ENCODE results near the gene HOXD11.

Gene HOXD11

GRCh38 chr2:176092270-176093144 is 14.6 kb upstream of the HOXD11 start, which contains the start of gene HOXD13:
Gene HOXD13, plus strand, starts transcription at chr2:176092721. Its CDS starts 170 bp downstream, at chr2:176092891.
- peaks cover 3% of the 10 kb centered on the region for H3K4me1 ChIP-seq (ENCODE audit: control insufficient read depth, insufficient read depth, low read length)
- peaks cover 51% of the 10 kb centered on the region for H3K27me3 ChIP-seq (ENCODE audit: control insufficient read depth, insufficient read depth, low read length)
- H3K36me3 ChIP-seq (ENCODE audit: control insufficient read depth, insufficient read depth, low read length): no peaks in the 10 kb centered on the region
- peak within 1 kb of the TSS; percentile 30 for H3K27ac ChIP-seq (ENCODE audit: low read depth, low read length)
- no peak within 1 kb of the TSS for H3K9ac ChIP-seq (ENCODE audit: low read length)
- peak within 1 kb of the TSS; percentile 64 for H3K4me3 ChIP-seq (ENCODE audit: low read length)

GRCh38 chr2:176093145-176093897 is 13.8 kb upstream of the HOXD11 start:
- H3K27me3 ChIP-seq (ENCODE audit: control insufficient read depth, insufficient read depth, low read length): peaks cover 52% of the 10 kb centered on the region
- H3K36me3 ChIP-seq (ENCODE audit: control insufficient read depth, insufficient read depth, low read length): no peaks in the 10 kb centered on the region
- H3K9ac ChIP-seq (ENCODE audit: low read length): no peak overlapping the region
- H3K27ac ChIP-seq (ENCODE audit: low read depth, low read length): peak overlapping the region; percentile 30
- H3K4me1 ChIP-seq (ENCODE audit: control insufficient read depth, insufficient read depth, low read length): peaks cover 5% of the 10 kb centered on the region
- H3K4me3 ChIP-seq (ENCODE audit: low read length): peak overlapping the region; percentile 64

GRCh38 chr2:176093898-176094249 is 13.2 kb upstream of the HOXD11 start:
- Histone ChIP-seq H3K27ac (ENCODE audit: low read depth, low read length) (no peak overlapping the region), H3K36me3 (ENCODE audit: control insufficient read depth, insufficient read depth, low read length) (no peaks in the 10 kb centered on the region), H3K4me3 (ENCODE audit: low read length) (peak overlapping the region; percentile 64), H3K4me1 (ENCODE audit: control insufficient read depth, insufficient read depth, low read length) (peaks cover 5% of the 10 kb centered on the region), H3K27me3 (ENCODE audit: control insufficient read depth, insufficient read depth, low read length) (peaks cover 56% of the 10 kb centered on the region), H3K9ac (ENCODE audit: low read length) (no peak overlapping the region)

- H3K27me3 ChIP-seq (ENCODE audit: control insufficient read depth, insufficient read depth, low read length): peaks cover 59% of the 10 kb centered on the region
- no peak overlapping the region for H3K9ac ChIP-seq (ENCODE audit: low read length)
- no peak overlapping the region for H3K27ac ChIP-seq (ENCODE audit: low read depth, low read length)
- peaks cover 5% of the 10 kb centered on the region for H3K4me1 ChIP-seq (ENCODE audit: control insufficient read depth, insufficient read depth, low read length)
- H3K36me3 ChIP-seq (ENCODE audit: control insufficient read depth, insufficient read depth, low read length): no peaks in the 10 kb centered on the region
- no peak overlapping the region for H3K4me3 ChIP-seq (ENCODE audit: low read length)
Measured at GRCh38 chr2:176094349-176094748, 12.7 kb upstream of the HOXD11 start.

- Histone ChIP-seq H3K36me3 (ENCODE audit: control insufficient read depth, insufficient read depth, low read length) (no peaks in the 10 kb centered on the region), H3K27me3 (ENCODE audit: control insufficient read depth, insufficient read depth, low read length) (peaks cover 62% of the 10 kb centered on the region), H3K4me3 (ENCODE audit: low read length) (no peak overlapping the region), H3K9ac (ENCODE audit: low read length) (no peak overlapping the region), H3K27ac (ENCODE audit: low read depth, low read length) (no peak overlapping the region), H3K4me1 (ENCODE audit: control insufficient read depth, insufficient read depth, low read length) (peaks cover 5% of the 10 kb centered on the region)
Measured at GRCh38 chr2:176095421-176095820, 11.7 kb upstream of the HOXD11 start.

DNA sequence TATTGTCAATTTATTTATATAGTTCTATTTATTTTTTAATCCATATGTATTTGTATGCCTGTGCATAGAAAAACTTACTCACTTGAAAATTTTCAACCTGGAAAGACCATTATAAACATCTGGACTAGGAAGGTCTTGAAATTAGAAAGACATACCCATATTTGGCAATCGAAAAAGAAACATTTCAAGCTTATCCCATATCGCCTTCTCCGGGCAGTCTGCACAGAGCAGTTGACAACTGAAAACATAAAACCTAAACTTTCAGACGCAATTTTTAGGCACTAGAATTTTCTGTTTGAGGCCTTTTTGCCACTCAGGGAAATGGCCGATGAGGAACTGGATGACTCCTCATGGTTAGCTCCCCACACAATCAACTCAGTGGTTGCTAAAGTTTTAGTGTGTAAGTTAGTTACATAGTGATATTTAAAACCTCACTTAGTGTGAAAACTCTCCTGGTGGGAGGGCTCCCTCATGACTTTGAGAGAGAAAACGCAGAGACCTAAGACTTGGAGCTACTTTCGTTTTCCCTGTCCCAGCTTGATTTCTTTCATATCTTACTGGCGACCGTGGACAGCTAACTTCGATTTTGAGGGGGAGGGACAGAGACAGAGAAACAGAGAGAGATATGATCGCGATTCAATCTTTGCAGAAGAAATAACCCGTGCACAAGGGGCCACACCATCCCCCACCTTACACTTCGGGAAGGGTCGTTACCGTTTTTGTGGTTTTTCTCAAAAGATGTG is 10.7 kb upstream of the HOXD11 start:
- H3K27me3 ChIP-seq (ENCODE audit: control insufficient read depth, insufficient read depth, low read length): peaks cover 67% of the 10 kb centered on the region
- no peak overlapping the region for H3K9ac ChIP-seq (ENCODE audit: low read length)
- peaks cover 5% of the 10 kb centered on the region for H3K4me1 ChIP-seq (ENCODE audit: control insufficient read depth, insufficient read depth, low read length)
- no peaks in the 10 kb centered on the region for H3K36me3 ChIP-seq (ENCODE audit: control insufficient read depth, insufficient read depth, low read length)
- H3K27ac ChIP-seq (ENCODE audit: low read depth, low read length): no peak overlapping the region
- peak overlapping the region; percentile 59 for H3K4me3 ChIP-seq (ENCODE audit: low read length)

GRCh38 chr2:176096986-176097819 is 9.9 kb upstream of the HOXD11 start:
- Histone ChIP-seq H3K4me3 (ENCODE audit: low read length) (peak overlapping the region; percentile 59), H3K27me3 (ENCODE audit: control insufficient read depth, insufficient read depth, low read length) (peaks cover 60% of the 10 kb centered on the region), H3K4me1 (ENCODE audit: control insufficient read depth, insufficient read depth, low read length) (peaks cover 5% of the 10 kb centered on the region), H3K27ac (ENCODE audit: low read depth, low read length) (peak overlapping the region; percentile 2), H3K36me3 (ENCODE audit: control insufficient read depth, insufficient read depth, low read length) (no peaks in the 10 kb centered on the region), H3K9ac (ENCODE audit: low read length) (no peak overlapping the region)

DNA sequence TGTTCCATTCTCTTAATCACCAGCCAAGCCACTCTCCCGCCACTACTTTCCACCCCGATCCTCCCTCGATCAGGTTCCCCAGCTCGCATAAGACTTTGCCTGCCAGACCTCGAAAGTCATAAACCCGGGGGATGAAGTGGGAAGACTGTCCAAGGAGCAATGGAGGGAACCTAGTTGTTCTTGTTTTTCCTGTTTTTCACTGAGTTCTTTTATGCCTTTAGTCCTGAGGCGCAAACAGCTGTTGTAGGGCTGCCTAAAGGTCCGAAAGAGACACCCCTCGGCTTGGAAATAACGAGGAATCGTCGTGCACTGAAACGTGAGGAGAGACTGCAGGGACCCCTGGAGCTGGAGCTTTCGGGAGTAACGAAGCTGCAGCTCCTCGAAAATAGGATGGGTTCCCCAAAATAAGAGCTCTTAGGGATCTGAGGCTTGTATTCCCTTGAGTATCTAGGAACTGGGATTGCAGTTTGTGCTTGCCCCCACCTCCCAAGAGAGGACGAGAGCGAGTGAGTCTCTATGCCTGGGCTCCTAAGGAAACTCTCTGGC is 9.2 kb upstream of the HOXD11 start:
- H3K9ac ChIP-seq (ENCODE audit: low read length): no peak overlapping the region
- H3K4me3 ChIP-seq (ENCODE audit: low read length): peak overlapping the region; percentile 54
- no peaks in the 10 kb centered on the region for H3K36me3 ChIP-seq (ENCODE audit: control insufficient read depth, insufficient read depth, low read length)
- H3K4me1 ChIP-seq (ENCODE audit: control insufficient read depth, insufficient read depth, low read length): peaks cover 5% of the 10 kb centered on the region
- no peak overlapping the region for H3K27ac ChIP-seq (ENCODE audit: low read depth, low read length)
- peaks cover 62% of the 10 kb centered on the region for H3K27me3 ChIP-seq (ENCODE audit: control insufficient read depth, insufficient read depth, low read length)

DNA sequence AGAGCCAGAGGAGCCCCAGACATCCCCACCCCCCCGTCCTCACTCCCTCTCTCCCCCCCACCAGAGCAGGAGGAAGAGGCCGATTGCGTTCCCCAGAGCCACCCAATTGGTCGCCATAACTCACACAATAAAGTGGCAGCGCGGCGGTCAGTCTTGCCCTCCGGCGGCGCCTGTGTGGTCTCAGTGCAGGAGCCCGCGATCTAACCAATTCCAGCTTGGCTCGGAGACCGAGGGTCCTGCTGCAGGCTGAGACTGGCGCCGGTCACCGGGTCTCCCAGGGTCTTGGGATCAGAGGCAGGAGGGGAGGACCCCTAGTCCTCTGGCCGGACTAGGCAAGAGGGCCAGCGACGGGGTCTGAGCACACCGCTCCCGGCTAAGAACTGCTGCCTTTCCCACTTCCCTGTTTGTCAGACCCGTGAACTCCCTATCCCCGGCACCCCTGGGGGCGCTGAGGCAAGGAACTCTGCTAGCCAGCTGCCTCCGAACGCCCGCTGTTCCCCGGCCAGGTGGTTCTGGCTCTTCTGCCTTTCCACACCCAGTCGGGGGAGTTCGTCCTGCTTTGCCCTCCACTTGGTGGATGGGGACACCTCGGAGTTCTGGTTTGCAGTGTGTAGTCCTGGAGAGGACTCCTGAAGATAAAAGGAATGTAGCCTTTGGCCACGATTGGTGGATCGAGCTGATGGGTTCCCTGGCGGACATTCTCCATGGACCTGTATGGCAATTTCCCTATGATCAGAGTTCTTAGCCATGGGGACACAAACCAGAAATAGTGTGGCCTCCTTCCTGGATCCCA is 8.5 kb upstream of the HOXD11 start:
- H3K9ac ChIP-seq (ENCODE audit: low read length): no peak overlapping the region
- no peak overlapping the region for H3K27ac ChIP-seq (ENCODE audit: low read depth, low read length)
- H3K36me3 ChIP-seq (ENCODE audit: control insufficient read depth, insufficient read depth, low read length): no peaks in the 10 kb centered on the region
- H3K4me3 ChIP-seq (ENCODE audit: low read length): no peak overlapping the region
- H3K27me3 ChIP-seq (ENCODE audit: control insufficient read depth, insufficient read depth, low read length): peaks cover 56% of the 10 kb centered on the region
- peaks cover 2% of the 10 kb centered on the region for H3K4me1 ChIP-seq (ENCODE audit: control insufficient read depth, insufficient read depth, low read length)

- no peak overlapping the region for H3K27ac ChIP-seq (ENCODE audit: low read depth, low read length)
- no peak overlapping the region for H3K4me3 ChIP-seq (ENCODE audit: low read length)
- no peak overlapping the region for H3K9ac ChIP-seq (ENCODE audit: low read length)
- peaks cover 2% of the 10 kb centered on the region for H3K4me1 ChIP-seq (ENCODE audit: control insufficient read depth, insufficient read depth, low read length)
- peaks cover 56% of the 10 kb centered on the region for H3K27me3 ChIP-seq (ENCODE audit: control insufficient read depth, insufficient read depth, low read length)
- H3K36me3 ChIP-seq (ENCODE audit: control insufficient read depth, insufficient read depth, low read length): no peaks in the 10 kb centered on the region
Measured at GRCh38 chr2:176099159-176099727, 7.8 kb upstream of the HOXD11 start.
